CD4-positive, alpha-beta T cell (primary cell): ENCODE measurements around the gene LECT2. TPM values are rescaled to one million over a fixed set of nuclear protein-coding genes. Genes with fewer than 3 reads are reported as not detected.

Experiments
- ATAC-seq: fragments of 200-7000 bp; cut with Tn5 transposase; one replicate; pipeline ENCODE4 v1.10.0; 2022; ENCODE audit warnings: mild to moderate bottlenecking; ENCODE audit not compliant: poor library complexity
- CTCF ChIA-PET: fragments of 350-600 bp; sonication (Branson Sonifier 250); formaldehyde crosslinking; loops from one replicate; lab custom pipeline; 2021; ENCODE audit warnings: antibody characterized with exemption, inconsistent platforms; lab: Charles Lee
- POLR2A ChIA-PET: fragments of 350-600 bp; sonication (Branson Sonifier 250); formaldehyde crosslinking; loops from one replicate; lab custom pipeline; 2021; ENCODE audit warnings: antibody characterized with exemption, inconsistent platforms; lab: Charles Lee
- DNase-seq, 14 experiments: peaks; one replicate each; pipeline ENCODE4 v3.0.0-alpha.2; 2013 to 2020; ENCODE audit warnings: mixed read lengths in 2 of 14
- H3K27ac ChIP-seq, 2 donors: one replicate each; pipeline versions ENCODE4 v1.5.1 to v1.7.0; 2013; ENCODE audit warnings: low read length in 2 of 2, low read depth in 1 of 2, mild to moderate bottlenecking in 1 of 2
- H3K27me3 ChIP-seq, 2 experiments: 1 replicate in 1 of 2; 2 replicates in 1 of 2; pipeline versions ENCODE4 v1.6.1 to v1.7.0; 2013; ENCODE audit warnings: low read length in 2 of 2, control low read depth in 1 of 2, mild to moderate bottlenecking in 1 of 2, moderate library complexity in 1 of 2; ENCODE audit not compliant: insufficient read depth in 2 of 2, control insufficient read depth in 1 of 2
- H3K36me3 ChIP-seq: one replicate; pipeline ENCODE4 v1.6.1; 2013; ENCODE audit warnings: low read length, control low read depth; ENCODE audit not compliant: insufficient read depth
- H3K4me1 ChIP-seq: one replicate; pipeline ENCODE4 v1.6.1; 2013; ENCODE audit warnings: low read length, control low read depth; ENCODE audit not compliant: insufficient read depth
- H3K4me3 ChIP-seq: one replicate; pipeline ENCODE4 v1.5.1; 2013; ENCODE audit warnings: mild to moderate bottlenecking, low read length, moderate library complexity
- H3K9me3 ChIP-seq, 2 experiments: 1 replicate in 1 of 2; 2 replicates in 1 of 2; pipeline versions ENCODE4 v1.6.1 to v1.7.0; 2013; ENCODE audit warnings: low read length in 2 of 2, mild to moderate bottlenecking in 2 of 2, control low read depth in 1 of 2, moderate library complexity in 1 of 2; ENCODE audit not compliant: control insufficient read depth in 1 of 2, insufficient read depth in 1 of 2
- H3K27ac Mint-ChIP-seq: one replicate; pipeline ENCODE4 v1.8.0; 2020; ENCODE audit warnings: mixed read lengths
- H3K27me3 Mint-ChIP-seq: one replicate; pipeline ENCODE4 v1.8.0; 2021; ENCODE audit warnings: mixed read lengths
- H3K36me3 Mint-ChIP-seq: one replicate; pipeline ENCODE4 v1.8.0; 2021; ENCODE audit warnings: low read depth, mixed read lengths
- H3K4me1 Mint-ChIP-seq: one replicate; pipeline ENCODE4 v1.8.0; 2021; ENCODE audit warnings: low read depth, mixed read lengths
- H3K4me3 Mint-ChIP-seq: one replicate; pipeline ENCODE4 v1.8.0; 2020; ENCODE audit warnings: mild to moderate bottlenecking, mixed read lengths
- H3K9me3 Mint-ChIP-seq: one replicate; pipeline ENCODE4 v1.8.0; 2020; ENCODE audit warnings: mixed read lengths
- CTCF ChIP-seq: fragments of 200-600 bp; IDR thresholded peaks from one replicate; pipeline ENCODE4 v1.8.0; 2022; ENCODE audit warnings: antibody characterized with exemption, mild to moderate bottlenecking
- intact Hi-C, 2 experiments: fragments of 100-400 bp; cut with DNase I in 1 of 2; cut with micrococcal nuclease in 1 of 2; formaldehyde crosslinking; loops; one replicate each; pipeline versions ENCODE4 v1.15.1 to v1.9.0; 2023 to 2025; cut with DNase I, micrococcal nuclease
- total RNA-seq, 174 experiments: library from RNA in 2 of 174; stranded (reverse) in 2 of 174; gene quantifications; one replicate each; pipeline ENCODE4 v1.2.3 and lab custom pipeline; 2021 to 2026

LECT2 gene
- total RNA-seq, 2 experiments from 2014 or later = not detected

DNA sequence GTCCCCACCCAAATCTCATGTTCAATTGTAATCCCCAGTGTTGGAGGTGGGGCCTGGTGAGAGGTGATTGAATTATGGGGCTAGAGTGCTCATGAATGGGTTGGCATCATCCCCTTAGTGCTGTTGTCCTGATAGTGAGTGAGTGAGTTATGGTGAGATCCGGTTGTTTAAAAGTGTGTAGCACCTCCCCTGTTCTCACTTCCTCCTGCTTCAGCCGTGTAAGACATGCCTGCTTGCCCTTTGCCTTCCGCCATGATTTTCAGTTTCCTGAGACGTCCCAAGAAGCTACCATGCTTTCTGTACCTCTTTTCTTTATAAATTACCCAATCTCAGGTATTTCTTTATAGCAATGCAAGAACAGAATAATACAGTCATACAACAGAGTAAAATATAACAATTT is 742 bp upstream of the LECT2 start:
- Mint-ChIP-seq H3K4me1 (no peaks in the 10 kb centered on the region), H3K4me3 (no peak overlapping the region), H3K27me3 (peaks cover 36% of the 10 kb centered on the region), H3K27ac (no peak overlapping the region), H3K9me3 (no peaks in the 10 kb centered on the region), H3K36me3 (no peaks in the 10 kb centered on the region)
- DNase-seq = no peak
- H3K27me3 ChIP-seq = peaks cover 5 to 8% of the 10 kb centered on the region in 2 experiments
- no peak overlapping the region for H3K4me3 ChIP-seq
- no peak overlapping the region for H3K27ac ChIP-seq
- no peaks in the 10 kb centered on the region for H3K9me3 ChIP-seq
- CTCF ChIA-PET = no interaction called here
- TF ChIP-seq CTCF = no peak
- ATAC-seq = no peak
- no peaks in the 10 kb centered on the region for H3K4me1 ChIP-seq
- H3K36me3 ChIP-seq = no peaks in the 10 kb centered on the region
- POLR2A ChIA-PET = no interaction called here
- intact Hi-C loops = no loop called here

GRCh38 chr5:135953850-135954249 is 933 bp downstream of the LECT2 start:
- Mint-ChIP-seq H3K9me3 (no peaks in the 10 kb centered on the region), H3K27me3 (peaks cover 36% of the 10 kb centered on the region), H3K4me3 (no peak overlapping the region), H3K4me1 (no peaks in the 10 kb centered on the region), H3K27ac (no peak overlapping the region), H3K36me3 (no peaks in the 10 kb centered on the region)
- H3K27me3 ChIP-seq = peaks cover 5 to 8% of the 10 kb centered on the region in 2 experiments
- ChIA-PET CTCF (no interaction called here), POLR2A (no interaction called here)
- no peaks in the 10 kb centered on the region for H3K9me3 ChIP-seq
- ATAC-seq = no peak
- intact Hi-C loops = no loop called here
- TF ChIP-seq CTCF = no peak
- H3K4me1 ChIP-seq = no peaks in the 10 kb centered on the region
- no peak overlapping the region for H3K4me3 ChIP-seq
- no peak for DNase-seq
- no peaks in the 10 kb centered on the region for H3K36me3 ChIP-seq
- no peak overlapping the region for H3K27ac ChIP-seq

- ChIA-PET CTCF (no interaction called here), POLR2A (no interaction called here)
- Histone ChIP-seq H3K4me3 (no peak overlapping the region), H3K27me3 (peaks cover 5 to 8% of the 10 kb centered on the region in 2 experiments), H3K27ac (no peak overlapping the region), H3K9me3 (no peaks in the 10 kb centered on the region), H3K4me1 (no peaks in the 10 kb centered on the region), H3K36me3 (no peaks in the 10 kb centered on the region)
- ATAC-seq = no peak
- no peak overlapping the region for H3K27ac Mint-ChIP-seq
- no peak overlapping the region for H3K4me3 Mint-ChIP-seq
- peaks cover 28% of the 10 kb centered on the region for H3K27me3 Mint-ChIP-seq
- no peaks in the 10 kb centered on the region for H3K9me3 Mint-ChIP-seq
- no peaks in the 10 kb centered on the region for H3K4me1 Mint-ChIP-seq
- no peaks in the 10 kb centered on the region for H3K36me3 Mint-ChIP-seq
- DNase-seq = no peak
- intact Hi-C loops = no loop called here
- no peak for TF ChIP-seq CTCF
These were observed 2.1 kb downstream of the LECT2 start for GRCh38 chr5:135952683-135953082.
